ENCODE results near the gene ANO10.

Gene ANO10

DNA sequence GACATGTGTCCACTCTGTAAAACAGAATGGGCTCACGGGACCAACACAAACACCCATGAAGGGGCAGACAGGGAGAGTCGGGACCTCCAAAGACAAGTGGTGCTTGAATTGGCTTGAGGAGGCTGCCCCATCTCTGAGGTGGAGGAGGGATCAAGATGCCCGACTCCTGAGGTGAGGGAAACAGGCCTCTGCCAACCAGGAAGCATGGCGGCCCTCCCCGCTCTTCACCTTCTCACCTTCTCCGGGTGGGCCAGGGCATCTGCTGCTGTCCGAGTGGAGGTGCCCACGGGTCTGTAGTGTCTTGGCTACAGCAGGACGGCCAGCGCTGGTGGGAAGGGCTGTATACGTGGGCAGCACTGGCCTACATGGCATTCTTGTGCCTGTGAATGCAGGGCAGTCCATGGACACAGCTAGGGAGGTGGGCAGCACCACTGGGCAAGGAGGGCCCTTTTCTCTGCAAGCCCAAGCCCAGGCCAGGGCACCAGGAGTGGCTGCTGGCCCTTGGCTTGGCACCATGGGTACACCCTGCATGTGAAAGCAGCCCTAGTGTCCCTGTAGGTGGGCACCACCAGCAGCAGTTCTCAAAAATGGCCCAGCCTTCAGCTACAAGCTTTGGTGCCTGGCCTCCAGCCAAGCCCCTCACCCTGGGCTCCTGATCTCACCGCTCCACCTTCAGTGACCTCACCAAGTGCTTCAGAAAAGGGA lies 256.1 kb downstream of the ANO10 start:
- no peak overlapping the region for H3K4me3 ChIP-seq (ENCODE audit: control insufficient read depth in 1 of 7, extremely low read depth in 1 of 7, insufficient read depth in 4 of 7, low read depth in 2 of 7, low read length in 6 of 7)
- 99% methylated on average over 10 of the region's 12 CpGs for WGBS (ENCODE audit: insufficient coverage)
- no peak for DNase-seq
- peaks cover 4 to 14% (median 13%) of the 10 kb centered on the region in 4 experiments for H3K4me1 ChIP-seq (ENCODE audit: control extremely low read depth in 1 of 4, control insufficient read depth in 4 of 4, insufficient read depth in 4 of 4, low read length in 3 of 4)
- no peak overlapping the region for H3K27ac ChIP-seq (ENCODE audit: insufficient read depth in 1 of 2, low read depth in 1 of 2, low read length in 2 of 2, poor library complexity in 1 of 2, severe bottlenecking in 2 of 2)
- no peaks in the 10 kb centered on the region for H3K9me3 ChIP-seq (ENCODE audit: control extremely low read depth in 1 of 5, control insufficient read depth in 4 of 5, insufficient read depth in 2 of 5, low read depth in 1 of 5, low read length in 4 of 5)
- ChIA-PET CTCF (no interaction called here), POLR2A (interaction anchor here (1.2 kb wide), 1 partner anchor 24 kb away, joined by 3 read pairs; no protein-coding TSS in a partner anchor)
- peaks cover 0 to 7% (median 1%) of the 10 kb centered on the region in 4 experiments for H3K36me3 ChIP-seq (ENCODE audit: control insufficient read depth in 4 of 4, insufficient read depth in 4 of 4, low read length in 3 of 4)
- H3K27me3 ChIP-seq (replicated peaks in 2 of 5; ENCODE audit: control insufficient read depth in 4 of 5, insufficient read depth in 5 of 5, low read length in 4 of 5), result no peaks in the 10 kb centered on the region

DNA sequence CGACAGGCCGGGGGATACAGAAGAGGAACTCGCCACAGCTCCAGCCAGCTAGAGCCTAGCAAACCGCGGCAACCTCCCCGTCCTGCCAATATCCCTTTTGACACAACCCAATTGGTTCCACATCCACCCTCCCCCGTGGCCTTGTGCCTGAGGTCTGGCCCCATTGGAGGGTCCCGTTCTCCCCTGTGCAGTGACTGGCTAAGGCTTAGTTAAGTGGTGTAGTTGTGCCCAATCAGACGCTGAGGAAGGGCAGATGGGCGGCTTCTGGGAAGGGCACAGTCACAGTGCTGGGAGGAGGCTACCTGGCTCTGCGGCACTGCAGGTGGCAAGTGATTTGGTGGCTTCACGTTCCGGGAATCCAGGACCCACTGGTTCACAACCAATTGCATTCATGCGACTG lies 256.9 kb downstream of the ANO10 start:
- Histone ChIP-seq H3K36me3 (ENCODE audit: control insufficient read depth in 4 of 4, insufficient read depth in 4 of 4, low read length in 3 of 4) (peaks cover 0 to 7% (median 1%) of the 10 kb centered on the region in 4 experiments), H3K9me3 (ENCODE audit: control extremely low read depth in 1 of 5, control insufficient read depth in 4 of 5, insufficient read depth in 2 of 5, low read depth in 1 of 5, low read length in 4 of 5) (no peaks in the 10 kb centered on the region), H3K4me1 (ENCODE audit: control extremely low read depth in 1 of 4, control insufficient read depth in 4 of 4, insufficient read depth in 4 of 4, low read length in 3 of 4) (peaks cover 0 to 8% (median 7%) of the 10 kb centered on the region in 4 experiments), H3K27me3 (replicated peaks in 2 of 5; ENCODE audit: control insufficient read depth in 4 of 5, insufficient read depth in 5 of 5, low read length in 4 of 5) (no peaks in the 10 kb centered on the region), H3K27ac (ENCODE audit: insufficient read depth in 1 of 2, low read depth in 1 of 2, low read length in 2 of 2, poor library complexity in 1 of 2, severe bottlenecking in 2 of 2) (no peak overlapping the region), H3K4me3 (ENCODE audit: control insufficient read depth in 1 of 7, extremely low read depth in 1 of 7, insufficient read depth in 4 of 7, low read depth in 2 of 7, low read length in 6 of 7) (no peak overlapping the region)
- CTCF ChIA-PET, result interaction anchor here (1.0 kb wide), 1 partner anchor 15 kb away, joined by 3 read pairs; no protein-coding TSS in a partner anchor
- no peak for DNase-seq
- POLR2A ChIA-PET, result no interaction called here
- WGBS (ENCODE audit: insufficient coverage), result 99% methylated on average over 11 of the region's 14 CpGs

DNA sequence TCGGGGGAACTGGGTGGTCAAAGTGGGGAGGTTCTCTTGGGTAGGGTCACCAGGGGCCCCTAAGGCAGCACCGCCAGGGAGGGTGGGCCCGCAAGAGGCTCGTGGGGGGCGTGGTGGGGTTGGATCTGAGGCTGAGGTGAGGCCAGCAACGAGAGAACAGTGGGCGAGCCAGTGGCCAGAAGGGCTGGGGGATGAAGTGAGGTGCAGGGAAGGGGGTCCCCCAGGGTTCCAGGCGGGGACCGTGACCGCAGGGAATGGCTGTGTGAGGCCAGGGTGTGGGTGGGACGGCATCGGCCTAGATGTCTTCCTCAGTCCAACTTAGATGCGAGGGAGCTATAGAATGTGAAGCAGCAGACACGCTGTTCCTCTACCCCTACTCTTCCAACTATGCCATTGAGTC lies 257.3 kb downstream of the ANO10 start:
- DNase-seq, result no peak
- Histone ChIP-seq H3K9me3 (ENCODE audit: control extremely low read depth in 1 of 5, control insufficient read depth in 4 of 5, insufficient read depth in 2 of 5, low read depth in 1 of 5, low read length in 4 of 5) (no peaks in the 10 kb centered on the region), H3K4me1 (ENCODE audit: control extremely low read depth in 1 of 4, control insufficient read depth in 4 of 4, insufficient read depth in 4 of 4, low read length in 3 of 4) (peaks cover 0 to 4% (median 3%) of the 10 kb centered on the region in 4 experiments), H3K27me3 (replicated peaks in 2 of 5; ENCODE audit: control insufficient read depth in 4 of 5, insufficient read depth in 5 of 5, low read length in 4 of 5) (no peaks in the 10 kb centered on the region), H3K4me3 (ENCODE audit: control insufficient read depth in 1 of 7, extremely low read depth in 1 of 7, insufficient read depth in 4 of 7, low read depth in 2 of 7, low read length in 6 of 7) (no peak overlapping the region), H3K27ac (ENCODE audit: insufficient read depth in 1 of 2, low read depth in 1 of 2, low read length in 2 of 2, poor library complexity in 1 of 2, severe bottlenecking in 2 of 2) (no peak overlapping the region), H3K36me3 (ENCODE audit: control insufficient read depth in 4 of 4, insufficient read depth in 4 of 4, low read length in 3 of 4) (peaks cover 0 to 7% (median 1%) of the 10 kb centered on the region in 4 experiments)
- 98% methylated on average over 14 of the region's 14 CpGs for WGBS (ENCODE audit: insufficient coverage)
- POLR2A ChIA-PET, result no interaction called here
- CTCF ChIA-PET, result interaction anchor here (1.0 kb wide), 1 partner anchor 15 kb away, joined by 3 read pairs; no protein-coding TSS in a partner anchor

DNA sequence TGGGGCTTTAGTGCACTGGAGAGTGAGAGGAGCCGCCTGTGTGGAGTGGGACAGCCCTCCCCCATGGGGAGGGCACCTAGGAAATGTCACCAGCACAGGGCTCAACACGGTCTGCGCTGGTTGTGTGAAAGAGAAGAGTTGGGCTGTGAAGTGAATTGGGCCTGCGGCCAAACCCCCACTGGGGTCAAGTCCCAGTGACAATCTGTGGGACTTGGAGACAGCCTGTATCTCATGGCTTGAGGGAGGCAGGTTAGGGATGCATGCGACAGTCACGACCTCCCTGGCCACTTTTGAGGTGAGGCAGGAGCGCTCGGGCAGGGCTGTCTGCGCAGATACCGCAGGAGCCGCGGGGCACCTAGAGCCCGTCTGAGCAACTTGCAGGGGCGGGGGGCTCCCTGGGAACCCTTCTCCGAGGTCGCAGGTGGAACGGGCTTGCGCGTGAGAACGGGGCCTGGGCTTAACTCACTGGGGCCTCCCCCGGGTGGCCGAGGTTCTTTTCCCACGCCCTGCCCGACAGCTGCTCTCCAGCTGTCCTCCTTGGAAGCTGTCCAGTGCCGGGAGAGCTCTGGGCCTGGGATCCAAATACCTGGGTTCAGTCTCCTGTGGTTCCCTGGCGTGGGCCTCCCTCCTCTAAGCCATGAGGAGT lies 258.1 kb downstream of the ANO10 start:
- no peak overlapping the region for H3K4me3 ChIP-seq (ENCODE audit: control insufficient read depth in 1 of 7, extremely low read depth in 1 of 7, insufficient read depth in 4 of 7, low read depth in 2 of 7, low read length in 6 of 7)
- H3K27ac ChIP-seq (ENCODE audit: insufficient read depth in 1 of 2, low read depth in 1 of 2, low read length in 2 of 2, poor library complexity in 1 of 2, severe bottlenecking in 2 of 2), result no peak overlapping the region
- ChIA-PET CTCF (no interaction called here), POLR2A (no interaction called here)
- DNase-seq, result no peak
- no peaks in the 10 kb centered on the region for H3K9me3 ChIP-seq (ENCODE audit: control extremely low read depth in 1 of 5, control insufficient read depth in 4 of 5, insufficient read depth in 2 of 5, low read depth in 1 of 5, low read length in 4 of 5)
- peaks cover 0 to 7% (median 1%) of the 10 kb centered on the region in 4 experiments for H3K36me3 ChIP-seq (ENCODE audit: control insufficient read depth in 4 of 4, insufficient read depth in 4 of 4, low read length in 3 of 4)
- no peaks in the 10 kb centered on the region for H3K4me1 ChIP-seq (ENCODE audit: control extremely low read depth in 1 of 4, control insufficient read depth in 4 of 4, insufficient read depth in 4 of 4, low read length in 3 of 4)
- no peaks in the 10 kb centered on the region for H3K27me3 ChIP-seq (replicated peaks in 2 of 5; ENCODE audit: control insufficient read depth in 4 of 5, insufficient read depth in 5 of 5, low read length in 4 of 5)
- 97% methylated on average over 24 of the region's 26 CpGs for WGBS (ENCODE audit: insufficient coverage)

DNA sequence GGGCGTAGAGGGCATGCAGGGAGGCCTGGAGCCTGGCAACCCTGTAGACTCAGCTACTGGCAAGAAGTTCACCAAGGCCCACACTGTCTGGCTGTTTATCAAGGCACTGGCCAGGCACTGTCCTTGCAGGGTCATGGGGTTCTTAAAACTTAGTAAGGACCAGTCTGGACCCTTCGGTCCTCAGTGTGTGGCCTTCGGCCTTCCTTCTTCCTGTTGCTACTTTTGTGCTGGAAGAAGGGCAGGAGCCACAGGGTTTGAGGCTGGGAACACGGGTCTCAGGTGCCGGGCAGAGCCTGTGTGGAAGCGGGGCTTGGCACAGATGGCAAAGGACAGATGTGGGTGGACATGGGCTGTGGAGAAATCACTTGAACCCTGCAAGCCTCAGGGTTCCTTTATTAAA lies 258.9 kb downstream of the ANO10 start:
- H3K27ac ChIP-seq (ENCODE audit: insufficient read depth in 1 of 2, low read depth in 1 of 2, low read length in 2 of 2, poor library complexity in 1 of 2, severe bottlenecking in 2 of 2), result no peak overlapping the region
- H3K36me3 ChIP-seq (ENCODE audit: control insufficient read depth in 4 of 4, insufficient read depth in 4 of 4, low read length in 3 of 4), result peaks cover 0 to 7% (median 1%) of the 10 kb centered on the region in 4 experiments
- H3K27me3 ChIP-seq (replicated peaks in 2 of 5; ENCODE audit: control insufficient read depth in 4 of 5, insufficient read depth in 5 of 5, low read length in 4 of 5), result no peaks in the 10 kb centered on the region
- POLR2A ChIA-PET, result no interaction called here
- no peaks in the 10 kb centered on the region for H3K4me1 ChIP-seq (ENCODE audit: control extremely low read depth in 1 of 4, control insufficient read depth in 4 of 4, insufficient read depth in 4 of 4, low read length in 3 of 4)
- WGBS (ENCODE audit: insufficient coverage), result 100% methylated on average over 6 of the region's 6 CpGs
- no peak for DNase-seq
- CTCF ChIA-PET, result no interaction called here
- no peak overlapping the region for H3K4me3 ChIP-seq (ENCODE audit: control insufficient read depth in 1 of 7, extremely low read depth in 1 of 7, insufficient read depth in 4 of 7, low read depth in 2 of 7, low read length in 6 of 7)
- H3K9me3 ChIP-seq (ENCODE audit: control extremely low read depth in 1 of 5, control insufficient read depth in 4 of 5, insufficient read depth in 2 of 5, low read depth in 1 of 5, low read length in 4 of 5), result no peaks in the 10 kb centered on the region

DNA sequence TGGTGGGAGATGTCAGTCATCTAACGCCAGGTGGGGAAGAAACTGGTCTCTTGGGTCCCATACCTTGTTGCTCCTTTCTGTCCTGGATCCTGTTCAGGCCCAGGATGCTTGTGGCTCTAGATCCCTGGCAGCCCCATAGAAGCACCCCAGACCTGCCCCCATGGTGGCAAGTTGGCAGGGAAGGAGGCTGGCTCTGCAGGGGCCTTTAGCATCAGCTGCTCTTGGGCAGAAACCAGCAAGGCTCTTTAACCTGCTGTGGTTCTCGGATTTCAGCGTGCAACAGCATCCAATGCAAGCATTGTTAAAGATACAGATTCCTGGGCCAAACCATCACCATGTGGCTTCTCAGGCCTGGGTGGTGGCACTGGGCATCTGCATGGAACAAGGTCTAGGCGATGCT lies 259.6 kb downstream of the ANO10 start:
- Histone ChIP-seq H3K27ac (ENCODE audit: insufficient read depth in 1 of 2, low read depth in 1 of 2, low read length in 2 of 2, poor library complexity in 1 of 2, severe bottlenecking in 2 of 2) (no peak overlapping the region), H3K4me3 (ENCODE audit: control insufficient read depth in 1 of 7, extremely low read depth in 1 of 7, insufficient read depth in 4 of 7, low read depth in 2 of 7, low read length in 6 of 7) (no peak overlapping the region), H3K36me3 (ENCODE audit: control insufficient read depth in 4 of 4, insufficient read depth in 4 of 4, low read length in 3 of 4) (peaks cover 0 to 7% (median 1%) of the 10 kb centered on the region in 4 experiments), H3K4me1 (ENCODE audit: control extremely low read depth in 1 of 4, control insufficient read depth in 4 of 4, insufficient read depth in 4 of 4, low read length in 3 of 4) (no peaks in the 10 kb centered on the region), H3K27me3 (replicated peaks in 2 of 5; ENCODE audit: control insufficient read depth in 4 of 5, insufficient read depth in 5 of 5, low read length in 4 of 5) (no peaks in the 10 kb centered on the region), H3K9me3 (ENCODE audit: control extremely low read depth in 1 of 5, control insufficient read depth in 4 of 5, insufficient read depth in 2 of 5, low read depth in 1 of 5, low read length in 4 of 5) (no peaks in the 10 kb centered on the region)
- no peak for DNase-seq
- ChIA-PET POLR2A (no interaction called here), CTCF (no interaction called here)
- WGBS (ENCODE audit: insufficient coverage), result 95% methylated on average over 4 of the region's 4 CpGs

DNA sequence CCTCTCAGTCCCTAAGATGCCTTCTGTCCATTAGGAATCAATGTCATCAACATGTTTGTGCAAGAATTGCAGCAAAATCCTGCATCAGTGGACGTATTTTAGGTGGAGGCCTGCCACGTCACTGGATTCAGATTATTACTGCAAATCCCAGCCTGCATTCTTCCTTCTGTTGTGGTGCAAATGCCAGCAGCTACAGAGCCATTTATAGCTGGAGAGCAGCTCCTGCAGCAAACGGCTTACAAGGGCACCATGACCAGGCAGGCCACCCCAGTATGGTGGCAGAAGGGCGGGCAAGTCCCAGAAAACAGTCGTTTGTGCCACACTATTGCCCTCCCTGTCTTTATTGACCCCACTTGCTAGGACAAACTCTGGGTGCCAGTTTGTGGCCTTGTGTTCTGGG lies 260.7 kb downstream of the ANO10 start:
- ChIA-PET CTCF (interaction anchor here (1.8 kb wide), 1 partner anchor 11 kb away, joined by 3 read pairs; no protein-coding TSS in a partner anchor), POLR2A (no interaction called here)
- Histone ChIP-seq H3K27me3 (replicated peaks in 2 of 5; ENCODE audit: control insufficient read depth in 4 of 5, insufficient read depth in 5 of 5, low read length in 4 of 5) (no peaks in the 10 kb centered on the region), H3K4me3 (ENCODE audit: control insufficient read depth in 1 of 7, extremely low read depth in 1 of 7, insufficient read depth in 4 of 7, low read depth in 2 of 7, low read length in 6 of 7) (no peak overlapping the region), H3K36me3 (ENCODE audit: control insufficient read depth in 4 of 4, insufficient read depth in 4 of 4, low read length in 3 of 4) (peaks cover 0 to 5% (median under 1%) of the 10 kb centered on the region in 4 experiments), H3K4me1 (ENCODE audit: control extremely low read depth in 1 of 4, control insufficient read depth in 4 of 4, insufficient read depth in 4 of 4, low read length in 3 of 4) (no peaks in the 10 kb centered on the region), H3K27ac (ENCODE audit: insufficient read depth in 1 of 2, low read depth in 1 of 2, low read length in 2 of 2, poor library complexity in 1 of 2, severe bottlenecking in 2 of 2) (no peak overlapping the region), H3K9me3 (ENCODE audit: control extremely low read depth in 1 of 5, control insufficient read depth in 4 of 5, insufficient read depth in 2 of 5, low read depth in 1 of 5, low read length in 4 of 5) (peaks cover 0 to 2% (median 0%) of the 10 kb centered on the region in 5 experiments)
- DNase-seq, result no peak
- WGBS (ENCODE audit: insufficient coverage), result 99% methylated on average over 5 of the region's 5 CpGs
